OCI-LY3 (cell line): ENCODE measurements around the gene S100P.
A peak's percentile ranks its signal among the peaks of the same experiment; 100 is the strongest.

Experiments used
- H2AFZ ChIP-seq: fragments of 200-600, 300-600 bp; shearing (Covaris generic); 2 replicates; pipeline ENCODE4 v1.6.0; 2014; ENCODE audit warnings: antibody characterized with exemption, low read depth, low read length
- H3K27ac ChIP-seq: fragments of 200-600, 300-600 bp; sonication (generic); 2 replicates; pipeline ENCODE4 v1.5.1; 2014; ENCODE audit warnings: mild to moderate bottlenecking, low read length, moderate library complexity, mixed read lengths
- H3K27me3 ChIP-seq: fragments of 200-600, 300-600 bp; sonication (generic); 2 replicates; pipeline ENCODE4 v1.6.1; 2014; ENCODE audit warnings: low read depth, low read length, mixed read lengths
- H3K36me3 ChIP-seq: fragments of 200-600, 300-600 bp; sonication (generic); replicated peaks from 2 replicates; pipeline ENCODE3; 2014; ENCODE audit warnings: low read depth, low read length, mixed read lengths
- H3K4me1 ChIP-seq: fragments of 300-600, 200-600 bp; sonication (generic); 2 replicates; pipeline ENCODE4 v1.6.1; 2014; ENCODE audit warnings: low read length, mixed read lengths
- H3K4me2 ChIP-seq: fragments of 200-600, 300-600 bp; sonication (generic); 2 replicates; pipeline ENCODE4 v1.6.1; 2014; ENCODE audit warnings: low read length, mixed read lengths
- H3K4me3 ChIP-seq: fragments of 300-600, 200-600 bp; sonication (generic); 2 replicates; pipeline ENCODE4 v1.5.1; 2014; ENCODE audit warnings: antibody characterized with exemption, mild to moderate bottlenecking, low read length, moderate library complexity
- H3K79me2 ChIP-seq: fragments of 300-600, 200-600 bp; shearing (Covaris generic); 2 replicates; pipeline ENCODE4 v1.6.1; 2014; ENCODE audit warnings: mild to moderate bottlenecking, low read length, mixed read lengths
- H3K9ac ChIP-seq: fragments of 300-600, 200-600 bp; shearing (Covaris generic); 2 replicates; pipeline ENCODE4 v1.6.0; 2014; ENCODE audit warnings: mild to moderate bottlenecking, low read length, moderate library complexity
- H3K9me3 ChIP-seq: fragments of 200-600, 300-600 bp; shearing (Covaris generic); 2 replicates; pipeline ENCODE4 v1.6.1; 2014; ENCODE audit warnings: low read length, mixed read lengths; ENCODE audit not compliant: insufficient read depth
- H4K20me1 ChIP-seq: fragments of 200-600, 300-600 bp; sonication (generic); 2 replicates; pipeline ENCODE4 v1.6.1; 2016; ENCODE audit warnings: low read length, mixed read lengths; ENCODE audit not compliant: insufficient read depth
- EZH2phosphoT487 ChIP-seq: fragments of 200-600 bp; shearing (Covaris generic); IDR thresholded peaks from 2 replicates; pipeline ENCODE4 v1.6.1; 2018; ENCODE audit warnings: antibody characterized with exemption, mixed run types, low read depth
- TF ChIP-seq, protein P1 (sequence below): fragments of 200-600, 300-600 bp; sonication (generic); IDR thresholded peaks from 2 replicates; pipeline ENCODE4 v1.5.1; 2014; ENCODE audit warnings: antibody characterized with exemption, low read length, low read depth

S100P gene

DNA sequence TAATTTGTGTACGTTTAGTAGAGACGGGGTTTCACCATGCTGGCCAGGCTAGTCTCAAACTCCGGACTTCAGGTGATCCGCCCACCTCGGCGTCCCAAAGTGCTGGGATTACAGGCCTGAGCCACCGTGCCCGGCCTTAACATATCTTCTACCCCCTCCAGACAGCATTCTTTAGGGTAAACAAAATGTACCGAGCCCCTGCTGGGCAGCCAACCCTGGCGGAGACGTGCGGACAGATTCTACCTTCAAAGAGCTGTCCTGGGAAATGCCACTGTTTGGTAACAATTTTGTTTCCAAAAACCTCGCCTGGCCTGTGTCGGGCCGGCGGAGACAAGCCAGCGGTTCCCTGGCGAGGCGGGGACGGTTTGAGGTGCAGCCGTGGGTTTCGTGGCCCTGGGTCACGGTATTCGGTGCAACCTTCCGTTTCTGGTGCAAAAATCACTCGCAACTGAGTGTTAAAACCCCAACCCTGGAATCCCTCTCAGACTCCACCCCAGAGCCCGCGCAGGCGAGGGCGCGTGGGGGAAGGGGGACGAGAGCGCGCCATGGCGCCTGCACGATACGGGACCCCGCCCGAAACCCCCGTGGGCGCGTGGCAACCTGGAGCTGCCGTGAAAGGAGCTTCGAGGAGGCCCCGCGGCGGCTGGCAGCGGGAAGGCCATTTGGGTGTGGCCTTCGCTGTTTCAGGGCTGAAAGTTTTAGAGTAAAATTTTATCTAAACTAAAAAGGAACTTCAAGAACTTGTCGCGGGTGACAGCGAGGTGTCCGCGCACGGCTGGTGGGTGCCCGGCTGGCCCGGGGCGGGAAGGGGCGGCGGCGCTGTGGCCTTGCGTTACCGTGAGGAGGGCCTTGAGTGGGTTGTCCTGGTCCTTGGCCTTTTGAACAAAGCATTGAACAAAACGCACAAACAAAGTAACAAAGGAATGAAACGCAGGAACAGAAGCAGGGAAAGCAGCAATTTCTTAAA is 36.2 kb upstream of the S100P start:
- H3K27ac ChIP-seq: no peak overlapping the region
- peaks cover 4% of the 10 kb centered on the region; the same call in 1 of the 2 replicates for H3K27me3 ChIP-seq
- no peak overlapping the region for H2AFZ ChIP-seq
- TF ChIP-seq, protein P1, sequence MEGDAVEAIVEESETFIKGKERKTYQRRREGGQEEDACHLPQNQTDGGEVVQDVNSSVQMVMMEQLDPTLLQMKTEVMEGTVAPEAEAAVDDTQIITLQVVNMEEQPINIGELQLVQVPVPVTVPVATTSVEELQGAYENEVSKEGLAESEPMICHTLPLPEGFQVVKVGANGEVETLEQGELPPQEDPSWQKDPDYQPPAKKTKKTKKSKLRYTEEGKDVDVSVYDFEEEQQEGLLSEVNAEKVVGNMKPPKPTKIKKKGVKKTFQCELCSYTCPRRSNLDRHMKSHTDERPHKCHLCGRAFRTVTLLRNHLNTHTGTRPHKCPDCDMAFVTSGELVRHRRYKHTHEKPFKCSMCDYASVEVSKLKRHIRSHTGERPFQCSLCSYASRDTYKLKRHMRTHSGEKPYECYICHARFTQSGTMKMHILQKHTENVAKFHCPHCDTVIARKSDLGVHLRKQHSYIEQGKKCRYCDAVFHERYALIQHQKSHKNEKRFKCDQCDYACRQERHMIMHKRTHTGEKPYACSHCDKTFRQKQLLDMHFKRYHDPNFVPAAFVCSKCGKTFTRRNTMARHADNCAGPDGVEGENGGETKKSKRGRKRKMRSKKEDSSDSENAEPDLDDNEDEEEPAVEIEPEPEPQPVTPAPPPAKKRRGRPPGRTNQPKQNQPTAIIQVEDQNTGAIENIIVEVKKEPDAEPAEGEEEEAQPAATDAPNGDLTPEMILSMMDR: no peak
- TF ChIP-seq EZH2phosphoT487: no peak
- H3K36me3 ChIP-seq: no peaks in the 10 kb centered on the region
- H3K9ac ChIP-seq: no peak overlapping the region
- no peaks in the 10 kb centered on the region for H3K79me2 ChIP-seq
- H3K4me2 ChIP-seq: no peak overlapping the region
- H3K4me3 ChIP-seq: no peak overlapping the region
- H4K20me1 ChIP-seq: no peaks in the 10 kb centered on the region
- no peaks in the 10 kb centered on the region for H3K9me3 ChIP-seq
- H3K4me1 ChIP-seq: no peaks in the 10 kb centered on the region

DNA sequence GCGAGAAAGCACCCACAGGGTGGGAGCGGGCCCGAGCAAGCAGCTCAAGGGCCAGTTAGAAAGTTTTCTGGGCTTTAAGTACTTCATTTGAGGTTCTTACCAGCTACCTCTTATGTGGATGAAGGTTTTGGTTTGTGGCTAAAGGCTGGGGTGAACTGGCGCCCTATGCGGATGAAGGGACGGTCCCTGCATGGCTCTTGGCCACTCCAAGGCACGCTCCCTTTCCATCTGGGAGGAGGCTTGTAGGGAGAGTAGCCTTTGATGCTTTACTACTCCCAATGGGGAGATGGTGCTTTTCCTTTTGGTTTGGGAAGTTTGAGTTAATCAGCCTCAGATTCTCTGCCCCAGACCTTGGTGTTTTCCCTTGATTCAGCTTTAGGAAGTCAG is 35.5 kb upstream of the S100P start:
- Histone ChIP-seq H3K4me1 (no peaks in the 10 kb centered on the region), H3K4me2 (no peak overlapping the region), H2AFZ (no peak overlapping the region), H3K9me3 (no peaks in the 10 kb centered on the region), H3K79me2 (no peaks in the 10 kb centered on the region), H3K9ac (no peak overlapping the region), H3K4me3 (no peak overlapping the region), H3K36me3 (no peaks in the 10 kb centered on the region), H3K27me3 (peaks cover 4% of the 10 kb centered on the region; the same call in 1 of the 2 replicates), H4K20me1 (no peaks in the 10 kb centered on the region), H3K27ac (no peak overlapping the region)
- TF ChIP-seq, protein P1: no peak
- TF ChIP-seq EZH2phosphoT487: no peak

DNA sequence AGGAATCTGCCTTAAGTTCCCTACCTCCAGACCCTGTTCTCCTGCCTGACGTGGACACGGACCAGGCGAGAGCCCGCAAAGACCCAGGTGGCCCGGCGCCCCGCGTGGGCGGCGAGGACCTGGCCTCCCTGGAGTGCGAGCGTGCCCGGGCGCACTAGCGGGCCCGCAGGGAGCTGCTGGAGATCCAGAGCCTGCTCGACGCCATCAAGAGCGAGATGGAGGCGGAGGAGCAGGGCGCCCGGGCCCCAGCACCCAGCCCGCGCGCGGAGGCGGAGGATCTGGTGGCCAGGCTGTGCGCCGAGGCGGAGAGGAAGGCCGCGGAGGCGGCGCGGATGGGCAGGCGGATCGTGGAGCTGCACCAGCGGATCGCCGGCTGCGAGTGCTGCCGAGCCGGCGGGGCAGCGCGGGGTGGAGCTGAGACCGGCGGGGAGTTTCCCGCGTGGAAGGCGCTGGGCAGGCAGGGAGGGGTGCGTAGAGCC is 35.0 kb upstream of the S100P start:
- no peak overlapping the region for H2AFZ ChIP-seq

DNA sequence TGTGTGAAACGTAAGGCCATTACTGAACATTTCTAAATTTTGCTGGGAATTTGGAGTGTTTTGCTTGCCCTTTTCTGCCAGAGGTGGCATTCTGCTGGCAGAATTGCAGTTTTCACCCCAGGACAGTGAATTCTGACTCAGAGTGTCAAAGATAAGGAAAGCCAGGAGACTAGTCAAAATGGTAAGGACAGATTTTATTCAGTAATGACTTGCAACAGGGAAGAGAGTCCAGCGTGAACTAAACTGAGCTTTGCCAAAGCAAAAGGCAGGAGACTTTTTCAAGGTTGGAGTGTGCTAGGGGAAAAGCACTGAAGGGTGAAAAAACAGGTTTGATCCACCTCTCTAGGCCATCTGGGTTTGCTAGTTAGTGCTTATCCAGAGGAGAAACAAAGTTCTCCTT is 33.8 kb upstream of the S100P start:
- no peaks in the 10 kb centered on the region for H3K9me3 ChIP-seq
- H3K9ac ChIP-seq: no peak overlapping the region
- no peaks in the 10 kb centered on the region for H4K20me1 ChIP-seq
- H3K79me2 ChIP-seq: no peaks in the 10 kb centered on the region
- H3K36me3 ChIP-seq: no peaks in the 10 kb centered on the region
- no peak for TF ChIP-seq EZH2phosphoT487
- TF ChIP-seq, protein P1: no peak
- no peak overlapping the region for H3K4me3 ChIP-seq
- no peak overlapping the region for H2AFZ ChIP-seq
- H3K4me1 ChIP-seq: no peaks in the 10 kb centered on the region
- H3K4me2 ChIP-seq: no peak overlapping the region
- peaks cover 4% of the 10 kb centered on the region; the same call in 1 of the 2 replicates for H3K27me3 ChIP-seq
- no peak overlapping the region for H3K27ac ChIP-seq

More for the DNA sequence above, 35.0 kb upstream of the S100P start:
- Histone ChIP-seq H3K4me2 (peak overlapping the region; percentile 12; the same call in 1 of the 2 replicates), H3K36me3 (no peaks in the 10 kb centered on the region), H3K9me3 (no peaks in the 10 kb centered on the region), H3K4me1 (no peaks in the 10 kb centered on the region), H3K27me3 (peaks cover 4% of the 10 kb centered on the region; the same call in 1 of the 2 replicates), H3K4me3 (no peak overlapping the region), H3K27ac (no peak overlapping the region), H3K9ac (no peak overlapping the region), H4K20me1 (no peaks in the 10 kb centered on the region), H3K79me2 (no peaks in the 10 kb centered on the region)
- TF ChIP-seq, protein P1: no peak
- no peak for TF ChIP-seq EZH2phosphoT487
